Activated CD4-positive, alpha-beta memory T cell treated with anti-CD3 and anti-CD28 coated beads for 36 hours (primary cell): ENCODE data around the gene MOBP. TPM values are rescaled to one million over a fixed set of nuclear protein-coding genes. Genes with fewer than 3 reads are reported as not detected.
A peak's percentile ranks its signal among the peaks of the same experiment; 100 is the strongest.

ENCODE experiments used
- CTCF ChIA-PET: fragments of 350-600 bp; sonication (Branson Sonifier 250); formaldehyde crosslinking; loops from one replicate; lab custom pipeline; 2021; ENCODE audit warnings: antibody characterized with exemption, inconsistent platforms; lab: Charles Lee
- POLR2A ChIA-PET: fragments of 350-600 bp; sonication (Branson Sonifier 250); formaldehyde crosslinking; loops from one replicate; lab custom pipeline; 2021; ENCODE audit warnings: antibody characterized with exemption; lab: Charles Lee
- DNase-seq: peaks from one replicate; pipeline ENCODE4 v3.0.0-alpha.2; 2020
- H3K27ac Mint-ChIP-seq: one replicate; pipeline ENCODE4 v1.8.0; 2021; ENCODE audit warnings: mixed read lengths
- H3K27me3 Mint-ChIP-seq: one replicate; pipeline ENCODE4 v1.8.0; 2021; ENCODE audit warnings: mixed read lengths
- H3K36me3 Mint-ChIP-seq: one replicate; pipeline ENCODE4 v1.8.0; 2021; ENCODE audit warnings: mixed read lengths
- H3K4me1 Mint-ChIP-seq: one replicate; pipeline ENCODE4 v1.8.0; 2021; ENCODE audit warnings: low read depth, mixed read lengths
- H3K4me3 Mint-ChIP-seq: one replicate; pipeline ENCODE4 v1.8.0; 2021; ENCODE audit warnings: mild to moderate bottlenecking, mixed read lengths
- H3K9me3 Mint-ChIP-seq: one replicate; pipeline ENCODE4 v1.8.0; 2021; ENCODE audit warnings: mixed read lengths
- intact Hi-C: fragments of 100-400 bp; cut with micrococcal nuclease; formaldehyde crosslinking; loops from one replicate; pipeline ENCODE4 v1.15.1; 2023
- total RNA-seq, 2 experiments: library from RNA; stranded (reverse); gene quantifications; one replicate each; pipeline ENCODE4 v1.2.3, GENCODE V29; 2021

Gene MOBP
- total RNA-seq, 2 experiments from 2014 or later = not detected

DNA sequence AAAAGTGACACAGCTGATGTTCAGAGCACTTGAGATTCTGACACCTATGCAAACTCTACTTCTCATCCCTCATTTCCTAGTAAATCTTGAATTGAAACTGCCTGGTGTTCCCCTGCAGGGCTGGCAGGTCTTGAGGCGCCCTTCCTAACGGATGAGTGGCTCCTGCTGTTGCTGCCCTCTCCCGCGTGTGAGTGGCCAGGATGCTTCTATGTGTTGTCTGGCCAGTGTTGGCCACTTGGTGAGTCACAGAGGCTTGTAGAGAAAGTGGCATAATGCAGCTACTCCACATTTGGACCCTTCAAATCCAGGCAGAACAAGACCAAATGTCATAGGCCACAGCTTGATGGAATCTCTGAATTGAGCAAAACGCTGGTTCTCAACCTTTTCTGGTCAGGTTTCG lies 63.6 kb downstream of the MOBP start:
- CTCF ChIA-PET = interaction anchor here (0.8 kb wide), 1 partner anchor 32 kb away, joined by 3 read pairs; no protein-coding TSS in a partner anchor

DNA sequence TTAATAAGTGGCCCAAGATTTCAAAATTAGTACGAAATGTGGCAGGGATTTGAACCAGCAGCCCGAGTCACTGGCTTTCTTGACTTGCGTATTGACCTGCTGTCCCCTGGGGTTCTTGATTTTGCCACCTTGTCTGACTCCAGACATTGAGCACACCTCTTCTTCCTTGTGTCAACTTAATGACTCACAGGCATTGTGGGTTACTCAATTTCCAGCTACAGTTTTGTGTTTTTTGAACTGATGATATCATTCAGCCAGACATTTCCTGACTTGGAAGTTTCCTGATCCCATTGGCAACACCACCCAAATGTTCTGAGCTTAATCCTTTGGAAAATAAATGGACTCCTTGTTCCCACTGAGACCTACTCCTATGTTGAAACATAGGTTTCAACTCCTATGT lies 64.2 kb downstream of the MOBP start:
- no peak overlapping the region for H3K27ac Mint-ChIP-seq

More for the DNA sequence above, 63.6 kb downstream of the MOBP start:
- H3K4me1 Mint-ChIP-seq = no peaks in the 10 kb centered on the region
- no peak overlapping the region for H3K27ac Mint-ChIP-seq
- intact Hi-C loops = no loop called here
- no peaks in the 10 kb centered on the region for H3K36me3 Mint-ChIP-seq
- H3K4me3 Mint-ChIP-seq = no peak overlapping the region
- POLR2A ChIA-PET = no interaction called here
- no peaks in the 10 kb centered on the region for H3K9me3 Mint-ChIP-seq
- DNase-seq = no peak
- peaks cover 6% of the 10 kb centered on the region for H3K27me3 Mint-ChIP-seq

DNA sequence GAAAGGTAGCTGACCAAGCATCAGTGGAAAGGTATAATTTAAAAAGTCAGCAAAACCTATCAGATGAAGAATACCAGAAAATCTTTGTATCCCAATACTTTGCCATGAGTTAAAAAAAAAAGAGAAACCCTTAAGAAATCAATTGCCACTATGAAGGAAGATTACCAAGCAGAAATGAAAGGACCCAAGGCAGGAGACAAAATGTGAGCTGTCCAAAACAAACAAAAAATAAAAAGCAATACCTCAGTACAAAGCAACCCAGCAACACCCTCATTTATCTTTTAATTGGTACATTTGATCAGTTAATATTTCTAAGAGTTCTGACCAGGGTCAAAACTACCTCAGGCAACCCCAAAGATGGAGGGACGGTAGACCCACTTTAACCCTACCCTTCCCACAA lies 65.3 kb downstream of the MOBP start:
- ChIA-PET CTCF (interaction anchor here (1.3 kb wide), 1 partner anchor 34 kb away, joined by 3 read pairs; no protein-coding TSS in a partner anchor), POLR2A (no interaction called here)
- Mint-ChIP-seq H3K27ac (no peak overlapping the region), H3K36me3 (no peaks in the 10 kb centered on the region), H3K4me3 (no peak overlapping the region), H3K27me3 (peaks cover 4% of the 10 kb centered on the region), H3K9me3 (no peaks in the 10 kb centered on the region), H3K4me1 (no peaks in the 10 kb centered on the region)
- intact Hi-C loops = no loop called here
- DNase-seq = no peak

More for the DNA sequence above, 64.2 kb downstream of the MOBP start:
- Mint-ChIP-seq H3K27me3 (peaks cover 6% of the 10 kb centered on the region), H3K4me1 (no peaks in the 10 kb centered on the region), H3K9me3 (no peaks in the 10 kb centered on the region), H3K36me3 (no peaks in the 10 kb centered on the region), H3K4me3 (no peak overlapping the region)
- ChIA-PET CTCF (interaction anchor here (1.3 kb wide), 1 partner anchor 33 kb away, joined by 3 read pairs; no protein-coding TSS in a partner anchor), POLR2A (no interaction called here)
- DNase-seq = no peak
- intact Hi-C loops = no loop called here

DNA sequence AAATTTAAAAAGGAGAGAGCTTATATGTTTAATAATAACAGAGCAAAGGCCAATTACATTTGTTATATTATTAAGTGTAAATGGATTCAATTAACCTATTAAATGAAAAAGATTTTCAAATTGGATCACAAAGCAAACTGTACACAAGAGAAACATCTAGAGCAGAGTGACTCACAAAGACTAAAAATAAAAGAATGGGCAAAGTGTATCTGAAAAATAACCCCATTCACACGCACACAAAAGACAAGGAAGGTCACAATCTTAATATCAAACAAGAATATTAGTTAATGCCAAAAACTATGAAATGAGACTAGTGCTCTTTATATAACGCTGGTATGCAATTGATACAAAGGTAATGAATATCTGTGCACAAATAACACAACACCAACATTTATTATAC lies 65.7 kb downstream of the MOBP start:
- Mint-ChIP-seq H3K27me3 (peaks cover 4% of the 10 kb centered on the region), H3K9me3 (no peaks in the 10 kb centered on the region), H3K27ac (no peak overlapping the region), H3K36me3 (no peaks in the 10 kb centered on the region), H3K4me3 (no peak overlapping the region), H3K4me1 (no peaks in the 10 kb centered on the region)
- intact Hi-C loops = no loop called here
- ChIA-PET POLR2A (no interaction called here), CTCF (no interaction called here)
- no peak for DNase-seq

DNA sequence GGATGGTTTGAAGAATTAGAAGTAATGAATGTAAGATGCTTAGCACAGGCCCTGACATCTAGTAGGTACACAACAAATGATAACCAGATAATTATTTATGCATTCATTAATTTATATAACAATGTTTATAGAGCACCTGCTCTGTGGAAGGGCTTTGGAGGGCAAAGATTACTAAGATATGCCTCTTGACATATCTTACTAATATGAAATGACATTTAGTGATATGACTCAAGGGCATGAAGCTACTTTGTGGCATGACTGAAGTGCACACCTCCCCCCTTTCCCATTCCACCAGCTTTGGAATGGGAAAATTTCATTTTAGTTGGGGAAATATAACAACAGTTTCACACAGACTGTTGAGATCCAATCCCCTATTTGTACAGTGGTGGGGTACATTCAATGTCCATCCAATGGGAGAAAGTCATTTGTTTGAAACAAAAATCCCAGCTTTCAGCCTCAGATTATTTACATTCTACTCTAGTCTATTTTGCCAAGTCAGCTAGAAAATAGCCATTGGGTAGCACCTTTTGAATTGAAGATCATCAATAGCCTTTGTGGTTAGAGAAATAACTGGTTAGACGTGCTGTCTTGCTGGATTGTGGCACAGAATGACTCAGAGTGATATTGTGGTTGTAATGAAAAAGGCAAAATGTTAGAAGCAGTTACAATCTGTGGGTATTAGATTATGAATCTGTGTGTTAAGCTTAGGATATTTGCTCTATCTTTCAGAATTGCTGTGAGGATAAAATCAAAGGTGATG lies 72.9 kb downstream of the MOBP start:
- DNase-seq = no peak
- H3K27ac Mint-ChIP-seq = no peak overlapping the region
- no peak overlapping the region for H3K4me3 Mint-ChIP-seq
- intact Hi-C loops = no loop called here
- peaks cover 6% of the 10 kb centered on the region for H3K4me1 Mint-ChIP-seq
- peaks cover 3% of the 10 kb centered on the region for H3K27me3 Mint-ChIP-seq
- CTCF ChIA-PET = interaction anchor here (1.0 kb wide), 1 partner anchor 41 kb away, joined by 3 read pairs; no protein-coding TSS in a partner anchor
- no peaks in the 10 kb centered on the region for H3K9me3 Mint-ChIP-seq
- POLR2A ChIA-PET = interaction anchor here (0.6 kb wide), 1 partner anchor 1332 kb away, joined by 3 read pairs; no protein-coding TSS in a partner anchor
- no peaks in the 10 kb centered on the region for H3K36me3 Mint-ChIP-seq

DNA sequence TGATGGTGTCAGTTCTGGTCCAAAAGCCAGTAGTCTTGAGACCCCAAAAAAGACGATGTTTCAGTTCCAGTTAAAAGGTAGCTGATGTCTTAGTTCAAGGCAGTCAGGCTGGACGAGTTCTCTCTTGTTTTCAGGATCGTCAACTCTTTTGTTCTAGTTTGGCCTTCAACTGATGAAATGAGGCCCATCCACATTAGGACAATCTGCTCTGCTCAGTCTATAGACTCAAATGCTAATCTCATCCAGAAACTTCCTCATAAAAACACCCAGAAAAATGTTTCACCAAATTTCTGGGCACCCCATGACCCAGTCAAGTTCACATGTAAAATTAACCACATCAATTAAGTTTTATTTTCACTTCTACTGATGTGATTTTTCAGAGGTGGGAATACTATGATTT lies 74.0 kb downstream of the MOBP start:
- ChIA-PET CTCF (interaction anchor here (0.6 to 2.3 kb wide), 4 partner anchors 42 to 638 kb away, joined by 3 to 11 read pairs (median 3); no protein-coding TSS in a partner anchor), POLR2A (no interaction called here)
- Mint-ChIP-seq H3K27ac (no peak overlapping the region), H3K4me3 (no peak overlapping the region), H3K9me3 (no peaks in the 10 kb centered on the region), H3K27me3 (peaks cover 7% of the 10 kb centered on the region), H3K36me3 (no peaks in the 10 kb centered on the region), H3K4me1 (peaks cover 6% of the 10 kb centered on the region)
- no peak for DNase-seq
- intact Hi-C loops = no loop called here

DNA sequence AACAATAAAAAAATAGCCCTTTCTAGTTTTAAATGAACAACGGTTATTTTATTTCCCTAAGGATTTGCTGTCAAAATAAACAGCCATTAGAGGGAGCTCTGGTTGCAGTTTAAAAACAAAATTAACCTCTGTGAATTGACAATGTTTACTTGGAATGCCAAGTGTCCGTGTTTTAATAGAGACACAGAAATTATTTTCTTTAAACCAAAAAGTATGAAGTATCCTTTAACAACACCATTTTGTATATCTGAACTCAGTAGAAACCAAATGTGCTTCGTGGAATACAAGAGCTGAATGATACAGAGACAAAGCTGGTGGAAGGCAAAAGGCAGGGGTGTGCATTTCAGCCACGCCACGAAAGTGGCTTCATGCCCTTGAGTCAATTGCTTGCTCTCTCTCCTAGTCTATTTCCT lies 74.4 kb downstream of the MOBP start:
- H3K4me3 Mint-ChIP-seq = no peak overlapping the region
- peaks cover 6% of the 10 kb centered on the region for H3K4me1 Mint-ChIP-seq
- intact Hi-C loops = loop anchor here (1.0 kb wide), 1 partner anchor 97 kb away; no protein-coding TSS in a partner anchor
- no peak overlapping the region for H3K27ac Mint-ChIP-seq
- DNase-seq = no peak
- ChIA-PET CTCF (interaction anchor here (0.6 to 2.3 kb wide), 4 partner anchors 57 to 637 kb away, joined by 3 to 11 read pairs (median 3); no protein-coding TSS in a partner anchor), POLR2A (no interaction called here)
- H3K36me3 Mint-ChIP-seq = no peaks in the 10 kb centered on the region
- peaks cover 7% of the 10 kb centered on the region for H3K27me3 Mint-ChIP-seq
- H3K9me3 Mint-ChIP-seq = no peaks in the 10 kb centered on the region

DNA sequence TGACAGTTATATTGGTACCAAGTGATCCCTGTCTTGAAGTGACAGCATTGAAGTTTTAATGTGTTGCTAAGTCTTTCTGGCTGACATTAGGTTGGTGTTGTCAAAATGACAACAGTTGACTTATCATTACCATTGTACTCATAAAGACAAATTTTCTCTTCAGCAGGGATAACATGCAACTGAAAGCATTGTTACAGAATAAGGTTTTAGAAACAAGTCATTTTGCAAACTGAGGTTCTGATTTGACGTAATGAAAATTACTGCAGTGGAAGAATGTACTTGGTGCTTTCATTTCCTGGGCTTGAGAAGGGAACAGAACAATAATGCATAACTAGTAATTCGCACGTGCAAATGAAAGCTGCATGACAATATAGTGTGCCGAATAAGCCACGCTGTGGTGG lies 75.1 kb downstream of the MOBP start:
- no peaks in the 10 kb centered on the region for H3K36me3 Mint-ChIP-seq
- DNase-seq = peak; percentile 10
- intact Hi-C loops = loop anchor here (1.0 kb wide), 1 partner anchor 97 kb away; no protein-coding TSS in a partner anchor
- no peak overlapping the region for H3K4me3 Mint-ChIP-seq
- ChIA-PET POLR2A (no interaction called here), CTCF (interaction anchor here (0.8 to 2.3 kb wide), 2 partner anchors 111 to 637 kb away, joined by 3 to 11 read pairs; no protein-coding TSS in a partner anchor)
- peaks cover 6% of the 10 kb centered on the region for H3K4me1 Mint-ChIP-seq
- H3K27ac Mint-ChIP-seq = no peak overlapping the region
- no peaks in the 10 kb centered on the region for H3K9me3 Mint-ChIP-seq
- peaks cover 7% of the 10 kb centered on the region for H3K27me3 Mint-ChIP-seq

DNA sequence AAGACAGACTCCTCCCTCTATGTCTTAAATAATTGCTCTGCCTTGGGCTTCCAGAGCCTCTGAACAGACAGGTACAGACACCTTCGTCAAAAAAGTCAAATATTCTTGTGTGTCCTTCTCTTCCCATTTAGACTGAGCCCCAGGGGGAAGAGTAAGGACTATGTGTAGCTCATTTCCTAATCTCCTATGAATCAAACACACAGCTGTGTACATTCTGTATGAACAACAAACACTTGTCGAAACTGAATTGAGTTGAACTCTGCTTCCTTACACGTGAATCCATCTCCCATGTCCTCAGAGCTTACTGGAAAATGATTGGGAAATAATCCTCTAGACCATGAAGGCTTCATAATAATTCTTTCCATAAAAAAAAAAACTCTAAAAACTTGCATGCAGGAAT lies 80.8 kb downstream of the MOBP start:
- Mint-ChIP-seq H3K27ac (no peak overlapping the region), H3K9me3 (peaks cover 2% of the 10 kb centered on the region), H3K4me3 (no peak overlapping the region), H3K27me3 (peaks cover 20% of the 10 kb centered on the region), H3K4me1 (no peaks in the 10 kb centered on the region), H3K36me3 (no peaks in the 10 kb centered on the region)
- ChIA-PET CTCF (no interaction called here), POLR2A (no interaction called here)
- intact Hi-C loops = no loop called here
- no peak for DNase-seq

DNA sequence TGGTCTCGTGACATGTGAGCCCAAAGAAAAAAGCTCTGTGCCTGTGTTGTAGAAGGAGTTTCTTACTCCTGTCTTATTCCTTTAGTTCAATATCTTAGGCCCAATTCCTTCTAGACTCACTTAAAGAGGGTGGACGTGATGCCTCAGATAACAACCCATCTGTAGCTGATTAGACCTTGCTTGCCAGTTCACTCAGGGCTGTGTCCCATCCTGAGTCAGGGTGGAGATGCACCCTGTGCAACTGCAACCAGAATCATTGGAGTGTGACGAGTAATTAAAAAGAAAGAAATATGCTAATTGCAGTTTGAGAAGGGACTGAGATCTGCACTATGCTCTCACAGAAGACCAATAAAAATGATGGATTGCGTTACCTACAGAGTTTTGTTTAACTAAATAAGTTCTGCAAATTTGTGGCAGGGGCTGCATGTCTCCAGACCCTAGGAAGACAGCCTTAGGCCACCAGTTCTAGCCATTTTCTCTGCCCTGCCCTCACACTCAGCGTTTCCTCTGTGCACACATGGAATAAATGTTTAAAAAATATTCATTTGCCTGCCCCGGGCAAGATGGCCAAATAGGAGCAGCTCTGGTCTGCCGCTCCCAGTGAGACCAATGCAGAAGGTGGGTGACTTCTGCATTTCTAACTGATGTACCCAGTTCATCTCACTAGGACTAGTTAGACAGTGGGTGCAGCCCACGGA lies 83.0 kb downstream of the MOBP start:
- Mint-ChIP-seq H3K4me1 (no peaks in the 10 kb centered on the region), H3K36me3 (no peaks in the 10 kb centered on the region), H3K27ac (no peak overlapping the region), H3K9me3 (peaks cover 11% of the 10 kb centered on the region), H3K4me3 (no peak overlapping the region), H3K27me3 (peaks cover 17% of the 10 kb centered on the region)
- no peak for DNase-seq
- POLR2A ChIA-PET = no interaction called here
- intact Hi-C loops = no loop called here
- CTCF ChIA-PET = no interaction called here
